ENCODE results near the gene AOX1.

- TF ChIP-seq POLR2A (IDR thresholded peaks at IDR 0.05) (no peak), POLR2AphosphoS5 (IDR thresholded peaks at IDR 0.05) (no peak)
- TF ChIP-seq, protein P1, sequence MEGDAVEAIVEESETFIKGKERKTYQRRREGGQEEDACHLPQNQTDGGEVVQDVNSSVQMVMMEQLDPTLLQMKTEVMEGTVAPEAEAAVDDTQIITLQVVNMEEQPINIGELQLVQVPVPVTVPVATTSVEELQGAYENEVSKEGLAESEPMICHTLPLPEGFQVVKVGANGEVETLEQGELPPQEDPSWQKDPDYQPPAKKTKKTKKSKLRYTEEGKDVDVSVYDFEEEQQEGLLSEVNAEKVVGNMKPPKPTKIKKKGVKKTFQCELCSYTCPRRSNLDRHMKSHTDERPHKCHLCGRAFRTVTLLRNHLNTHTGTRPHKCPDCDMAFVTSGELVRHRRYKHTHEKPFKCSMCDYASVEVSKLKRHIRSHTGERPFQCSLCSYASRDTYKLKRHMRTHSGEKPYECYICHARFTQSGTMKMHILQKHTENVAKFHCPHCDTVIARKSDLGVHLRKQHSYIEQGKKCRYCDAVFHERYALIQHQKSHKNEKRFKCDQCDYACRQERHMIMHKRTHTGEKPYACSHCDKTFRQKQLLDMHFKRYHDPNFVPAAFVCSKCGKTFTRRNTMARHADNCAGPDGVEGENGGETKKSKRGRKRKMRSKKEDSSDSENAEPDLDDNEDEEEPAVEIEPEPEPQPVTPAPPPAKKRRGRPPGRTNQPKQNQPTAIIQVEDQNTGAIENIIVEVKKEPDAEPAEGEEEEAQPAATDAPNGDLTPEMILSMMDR (IDR thresholded peaks at IDR 0.05) = no peak
Measured at GRCh38 chr2:200693836-200694470, 108.1 kb downstream of the AOX1 start.

Measured in sigmoid colon (tissue), 4 donors.